ENCODE data around the gene RNF208. TPM values are rescaled to one million over a fixed set of nuclear protein-coding genes. Genes with fewer than 3 reads are reported as not detected.

Gene RNF208
- polyA plus RNA-seq, 3 donors, result 1.5 TPM; not detected in 2

- 92% methylated on average over 34 of the region's 36 CpGs for WGBS (ENCODE audit: insufficient coverage)
- DNase-seq, result no peak
- Mint-ChIP-seq H3K4me3 (peak overlapping the region; percentile 80 to 84), H3K9me3 (peaks cover 0 to 3% (median 0%) of the 10 kb centered on the region in 7 donors), H3K27me3 (ENCODE audit: low read depth in 3 of 3) (peaks cover 2 to 4% (median 3%) of the 10 kb centered on the region in 3 donors), H3K36me3 (peaks cover 15 to 18% of the 10 kb centered on the region in 2 donors), H3K4me1 (peaks cover 38% of the 10 kb centered on the region), H3K27ac (peak overlapping the region; percentile 66 to 93 (median 82))
- peak overlapping the region; percentile 82 to 94 (median 90) for H3K4me3 ChIP-seq (replicated peaks in 1 of 3; ENCODE audit: low read depth in 2 of 3, low read length in 3 of 3)
- peaks cover 33% of the 10 kb centered on the region for H4K20me1 ChIP-seq (ENCODE audit: insufficient read depth, low read length)
- peak overlapping the region; percentile 97 for H3K4me2 ChIP-seq (replicated peaks; ENCODE audit: extremely low read depth, low read length, poor library complexity, severe bottlenecking)
- peak overlapping the region; percentile 91 for H3K9ac ChIP-seq (ENCODE audit: insufficient read depth, low read length, poor library complexity, severe bottlenecking)
- peaks cover 34% of the 10 kb centered on the region for H3K79me2 ChIP-seq (ENCODE audit: insufficient read depth, low read length)
- no peaks in the 10 kb centered on the region for H3K9me3 ChIP-seq (replicated peaks in 1 of 2; ENCODE audit: control insufficient read depth in 1 of 2, insufficient read depth in 1 of 2, low read length in 2 of 2)
- intact Hi-C loops (cut with micrococcal nuclease), result loop anchor here in 1 of 2 donors (5.0 kb wide), 1 partner anchor 40 kb away; the partner anchor contains the start of gene TPRN
- peak overlapping the region; percentile 65 to 94 for H3K27ac ChIP-seq (ENCODE audit: low read depth in 1 of 2, low read length in 2 of 2)
- peaks cover 35 to 47% of the 10 kb centered on the region in 2 donors for H3K4me1 ChIP-seq (ENCODE audit: control insufficient read depth in 1 of 2, insufficient read depth in 2 of 2, low read length in 2 of 2)
- H3K36me3 ChIP-seq (replicated peaks in 1 of 2; ENCODE audit: control insufficient read depth in 1 of 2, insufficient read depth in 2 of 2, low read length in 2 of 2), result peaks cover 18 to 19% of the 10 kb centered on the region in 2 donors
- no peak overlapping the region for H2AFZ ChIP-seq (ENCODE audit: insufficient read depth, low read depth, low read length, poor library complexity, severe bottlenecking)
- H3K27me3 ChIP-seq (ENCODE audit: control insufficient read depth in 2 of 2, insufficient read depth in 2 of 2, low read length in 2 of 2), result no peaks in the 10 kb centered on the region
- TF ChIP-seq, protein P1, sequence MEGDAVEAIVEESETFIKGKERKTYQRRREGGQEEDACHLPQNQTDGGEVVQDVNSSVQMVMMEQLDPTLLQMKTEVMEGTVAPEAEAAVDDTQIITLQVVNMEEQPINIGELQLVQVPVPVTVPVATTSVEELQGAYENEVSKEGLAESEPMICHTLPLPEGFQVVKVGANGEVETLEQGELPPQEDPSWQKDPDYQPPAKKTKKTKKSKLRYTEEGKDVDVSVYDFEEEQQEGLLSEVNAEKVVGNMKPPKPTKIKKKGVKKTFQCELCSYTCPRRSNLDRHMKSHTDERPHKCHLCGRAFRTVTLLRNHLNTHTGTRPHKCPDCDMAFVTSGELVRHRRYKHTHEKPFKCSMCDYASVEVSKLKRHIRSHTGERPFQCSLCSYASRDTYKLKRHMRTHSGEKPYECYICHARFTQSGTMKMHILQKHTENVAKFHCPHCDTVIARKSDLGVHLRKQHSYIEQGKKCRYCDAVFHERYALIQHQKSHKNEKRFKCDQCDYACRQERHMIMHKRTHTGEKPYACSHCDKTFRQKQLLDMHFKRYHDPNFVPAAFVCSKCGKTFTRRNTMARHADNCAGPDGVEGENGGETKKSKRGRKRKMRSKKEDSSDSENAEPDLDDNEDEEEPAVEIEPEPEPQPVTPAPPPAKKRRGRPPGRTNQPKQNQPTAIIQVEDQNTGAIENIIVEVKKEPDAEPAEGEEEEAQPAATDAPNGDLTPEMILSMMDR (IDR thresholded peaks at IDR 0.05), result no peak
These were observed 20.5 kb upstream of the RNF208 start for GRCh38 chr9:137242269-137243203.

GRCh38 chr9:137241490-137242268 lies 19.6 kb upstream of the RNF208 start:
- Mint-ChIP-seq H3K9me3 (peaks cover 0 to 3% (median 0%) of the 10 kb centered on the region in 7 donors), H3K36me3 (peaks cover 15 to 18% of the 10 kb centered on the region in 2 donors), H3K27me3 (ENCODE audit: low read depth in 3 of 3) (peaks cover 2 to 3% (median 2%) of the 10 kb centered on the region in 3 donors), H3K4me3 (peak overlapping the region; percentile 80 to 84), H3K4me1 (peaks cover 44% of the 10 kb centered on the region), H3K27ac (peak overlapping the region; percentile 70 to 93 (median 80))
- TF ChIP-seq, protein P1 (IDR thresholded peaks at IDR 0.05), result no peak
- Histone ChIP-seq H3K36me3 (replicated peaks in 1 of 2; ENCODE audit: control insufficient read depth in 1 of 2, insufficient read depth in 2 of 2, low read length in 2 of 2) (peaks cover 18 to 19% of the 10 kb centered on the region in 2 donors), H3K27ac (ENCODE audit: low read depth in 1 of 2, low read length in 2 of 2) (peak overlapping the region; percentile 66 to 94), H3K79me2 (ENCODE audit: insufficient read depth, low read length) (peaks cover 34% of the 10 kb centered on the region), H3K4me2 (replicated peaks; ENCODE audit: extremely low read depth, low read length, poor library complexity, severe bottlenecking) (peak overlapping the region; percentile 97), H3K27me3 (ENCODE audit: control insufficient read depth in 2 of 2, insufficient read depth in 2 of 2, low read length in 2 of 2) (no peaks in the 10 kb centered on the region), H3K9me3 (replicated peaks in 1 of 2; ENCODE audit: control insufficient read depth in 1 of 2, insufficient read depth in 1 of 2, low read length in 2 of 2) (no peaks in the 10 kb centered on the region), H3K4me3 (replicated peaks in 1 of 3; ENCODE audit: low read depth in 2 of 3, low read length in 3 of 3) (peak overlapping the region; percentile 82 to 94 (median 90)), H3K9ac (ENCODE audit: insufficient read depth, low read length, poor library complexity, severe bottlenecking) (peak overlapping the region; percentile 91), H2AFZ (ENCODE audit: insufficient read depth, low read depth, low read length, poor library complexity, severe bottlenecking) (no peak overlapping the region), H4K20me1 (ENCODE audit: insufficient read depth, low read length) (peaks cover 33% of the 10 kb centered on the region), H3K4me1 (ENCODE audit: control insufficient read depth in 1 of 2, insufficient read depth in 2 of 2, low read length in 2 of 2) (peaks cover 42 to 56% of the 10 kb centered on the region in 2 donors)
- 2% methylated on average over 74 of the region's 83 CpGs for WGBS (ENCODE audit: insufficient coverage)
- peak; percentile 60 to 74 (median 63) for DNase-seq
- intact Hi-C loops (cut with micrococcal nuclease), result loop anchor here (1.0 to 5.0 kb wide), 4 partner anchors 13 to 39 kb away; partner anchors contain the start of genes NELFB (in 2 of the 2) and TPRN (in 1 of the 2)
